HG03575 (cell line): Measurements from ENCODE around the gene EVC.

ENCODE experiments used
- ATAC-seq: cut with Tn5 transposase; IDR thresholded peaks from one replicate; pipeline ENCODE4 v1.9.1; 2021; ENCODE audit not compliant: unreplicated experiment, insufficient number of reproducible peaks, low FRiP score; ENCODE audit errors: extremely low read depth

The EVC gene

DNA sequence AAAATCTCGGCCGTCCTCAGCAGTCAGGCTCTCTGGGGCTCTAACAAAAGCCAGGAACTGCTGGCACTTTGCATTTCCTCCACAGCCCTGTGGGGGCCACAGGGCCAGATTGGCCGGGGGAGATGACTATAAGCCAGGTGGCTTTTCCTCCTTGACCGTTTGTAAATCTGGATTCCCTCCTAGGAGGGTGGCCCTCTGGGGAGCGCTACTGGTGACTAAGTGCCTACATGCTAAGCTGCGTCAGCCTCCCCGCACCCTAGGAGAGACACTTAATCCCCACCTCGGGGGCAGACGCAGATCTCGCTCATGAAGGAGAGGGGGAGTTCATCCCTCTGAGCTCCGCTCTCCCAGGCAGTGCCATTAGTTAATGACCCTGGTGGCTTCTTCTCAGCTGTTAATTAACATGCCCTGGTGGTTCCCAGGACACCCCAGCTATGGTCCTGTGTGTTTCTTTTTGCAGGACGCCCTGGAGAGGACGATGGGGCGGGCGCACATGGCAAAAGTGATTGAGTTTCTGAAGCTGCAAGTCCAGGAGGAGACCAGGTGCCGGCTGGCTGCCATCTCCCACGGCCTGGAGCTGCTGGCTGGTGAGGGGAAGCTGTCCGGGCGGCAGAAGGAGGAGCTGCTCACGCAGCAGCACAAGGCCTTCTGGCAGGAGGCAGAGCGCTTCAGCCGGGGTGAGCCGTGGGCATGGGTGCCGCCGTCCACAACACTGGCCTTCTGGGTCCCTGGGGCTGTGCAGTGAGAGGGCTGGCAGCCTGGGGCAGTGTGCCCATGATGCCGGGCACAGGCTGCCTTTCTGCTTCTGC, 41.6 kb downstream of the EVC start:
- no peak for ATAC-seq

DNA sequence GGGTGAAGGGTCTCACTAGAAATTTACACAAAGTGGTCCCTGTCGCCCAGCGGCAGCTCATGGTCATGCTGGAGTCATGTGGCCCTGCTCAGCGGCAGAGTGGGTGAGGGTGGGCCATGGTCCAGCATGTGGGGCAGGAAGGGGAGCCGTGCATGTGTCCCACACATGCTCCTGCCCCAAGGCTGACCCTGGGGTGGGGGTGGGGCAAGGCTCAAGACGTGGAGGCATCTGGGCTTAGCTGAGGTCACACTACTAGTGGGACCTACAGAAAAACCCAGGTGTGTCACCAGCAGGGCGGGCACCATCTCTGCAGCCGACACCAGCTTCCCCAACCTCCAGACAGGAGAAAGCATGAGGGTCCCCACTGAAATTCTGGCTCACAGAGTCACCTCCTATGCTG, 42.4 kb downstream of the EVC start:
- ATAC-seq: no peak

DNA sequence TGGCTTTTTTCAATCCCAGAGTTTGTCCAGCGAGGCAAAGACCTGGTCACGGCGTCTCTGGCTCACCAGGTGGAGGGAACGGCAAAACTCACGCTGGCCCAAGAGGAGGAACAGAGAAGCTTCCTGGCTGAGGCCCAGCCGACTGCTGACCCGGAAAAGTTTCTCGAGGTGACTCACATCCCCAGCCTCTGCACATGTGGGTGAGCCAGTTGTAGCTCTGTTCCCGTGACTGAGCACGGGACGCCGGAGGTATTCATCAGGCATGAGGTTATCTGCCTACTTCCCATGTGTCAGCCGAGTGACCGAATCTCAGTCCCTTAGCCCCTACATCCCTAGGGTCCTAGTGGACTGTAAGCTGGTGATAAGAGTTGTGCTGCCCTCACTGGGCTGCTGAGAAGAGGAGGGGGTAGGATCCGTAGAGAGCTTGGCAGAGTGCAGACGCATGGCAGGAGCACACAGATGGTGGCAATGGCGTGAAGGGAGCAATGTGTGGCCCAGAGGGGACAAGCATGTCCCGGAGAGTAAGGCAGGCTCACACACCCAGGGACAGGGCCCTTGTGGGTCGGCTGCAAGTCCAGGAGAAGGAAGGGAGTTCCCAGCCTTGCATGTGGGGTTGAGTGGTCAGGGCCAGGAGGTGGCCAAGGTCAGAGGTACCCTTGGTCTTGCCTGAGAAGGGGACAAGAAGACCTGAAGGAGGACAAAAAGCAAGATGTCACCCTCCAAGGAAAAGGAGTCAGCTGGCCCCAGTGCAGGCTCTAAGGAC, 42.9 kb downstream of the EVC start:
- ATAC-seq: no peak

DNA sequence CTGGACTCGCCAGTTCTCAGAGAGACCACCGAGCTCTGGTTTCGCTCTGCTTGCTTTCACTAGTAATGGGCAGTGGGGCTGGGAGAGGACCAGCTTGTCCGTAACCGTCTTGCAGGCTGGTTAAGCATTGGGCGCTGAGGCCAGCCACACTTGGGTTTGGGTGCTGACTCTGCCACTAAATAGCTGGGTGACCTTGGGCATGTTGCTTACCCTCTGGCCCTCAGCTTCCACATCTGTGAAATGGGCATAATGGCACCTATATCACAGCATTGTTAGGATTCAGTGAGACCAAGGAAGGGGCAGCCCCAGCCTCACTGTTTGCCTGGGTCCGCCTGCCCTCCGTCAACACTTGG, 43.5 kb downstream of the EVC start:
- ATAC-seq: no peak

DNA sequence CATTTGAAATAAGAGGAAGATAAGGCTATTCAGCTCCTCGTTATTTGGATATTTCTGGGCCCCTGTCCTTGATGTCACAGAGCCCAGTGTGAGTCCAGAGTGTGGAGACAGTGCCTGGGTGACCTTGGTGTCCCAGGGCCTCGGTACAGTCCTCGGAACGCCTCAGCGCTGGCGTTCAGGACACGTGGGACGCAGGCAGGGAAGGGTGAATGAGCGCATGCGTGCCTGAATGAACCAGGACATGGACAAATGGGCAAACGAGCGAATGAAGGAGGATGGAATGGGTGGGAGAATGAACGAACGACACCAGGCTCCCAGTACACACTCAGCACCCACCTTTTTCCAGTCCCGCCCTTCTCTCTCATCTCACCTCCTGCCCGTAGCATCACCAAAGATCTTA, 44.2 kb downstream of the EVC start:
- ATAC-seq: no peak

DNA sequence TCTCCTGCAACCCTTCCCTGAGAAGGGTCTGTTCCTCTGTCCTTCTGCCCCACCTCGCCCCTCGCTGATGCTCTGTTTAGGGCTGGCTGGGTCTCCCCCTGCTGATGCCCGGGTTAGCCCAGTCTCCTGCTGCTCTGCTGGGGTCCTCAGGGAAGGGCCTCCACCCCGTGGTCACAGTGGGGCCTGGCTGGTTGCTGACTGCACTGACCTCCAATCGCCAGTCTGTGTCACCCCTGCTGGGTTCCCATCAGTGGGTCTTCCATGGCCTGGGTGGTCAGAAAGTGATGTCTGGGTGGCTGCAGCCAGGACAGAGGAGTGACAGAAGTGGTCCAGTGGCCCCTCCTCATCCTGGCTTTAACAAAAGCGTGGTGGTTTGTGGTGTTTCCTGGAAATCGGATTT, 44.7 kb downstream of the EVC start:
- ATAC-seq: no peak

DNA sequence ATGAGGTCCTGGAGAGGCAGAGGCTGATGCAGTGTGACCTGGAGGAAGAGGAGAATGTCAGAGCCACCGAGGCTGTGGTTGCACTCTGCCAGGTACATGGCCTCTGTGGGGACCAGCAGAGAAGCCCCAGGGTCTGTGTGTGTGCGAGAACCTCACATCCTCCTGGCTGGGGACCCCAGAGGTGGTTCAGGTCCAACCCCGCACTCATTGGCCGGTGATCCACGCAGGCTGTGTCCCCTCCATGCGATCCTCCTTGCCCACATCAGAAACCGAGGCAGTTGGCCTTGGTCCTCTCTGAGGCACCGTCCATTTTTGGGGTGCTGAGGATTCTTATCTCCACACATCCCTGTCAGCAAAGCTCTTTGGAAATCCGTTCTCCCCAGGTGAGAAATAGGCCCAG, 45.3 kb downstream of the EVC start:
- ATAC-seq: no peak

DNA sequence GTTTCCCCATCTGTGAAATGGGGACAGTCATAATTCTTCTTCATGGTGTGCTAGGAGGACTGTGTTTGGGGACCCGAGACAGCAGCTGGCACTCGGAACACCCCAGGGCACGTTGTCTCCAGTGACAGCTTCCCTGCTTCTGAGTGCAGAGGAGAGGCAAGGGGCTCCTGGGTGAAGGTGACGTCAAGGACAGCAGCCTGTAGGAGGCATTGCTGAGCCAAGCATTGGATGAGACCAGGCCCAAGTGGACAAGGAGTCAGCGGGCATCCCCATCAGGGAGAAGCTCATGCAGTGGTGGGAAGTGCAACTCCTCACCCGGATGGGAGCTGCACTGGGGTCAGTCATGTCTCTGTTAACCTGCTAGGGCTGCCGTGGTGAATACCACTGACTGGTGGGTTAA, 46.1 kb downstream of the EVC start:
- ATAC-seq: no peak

DNA sequence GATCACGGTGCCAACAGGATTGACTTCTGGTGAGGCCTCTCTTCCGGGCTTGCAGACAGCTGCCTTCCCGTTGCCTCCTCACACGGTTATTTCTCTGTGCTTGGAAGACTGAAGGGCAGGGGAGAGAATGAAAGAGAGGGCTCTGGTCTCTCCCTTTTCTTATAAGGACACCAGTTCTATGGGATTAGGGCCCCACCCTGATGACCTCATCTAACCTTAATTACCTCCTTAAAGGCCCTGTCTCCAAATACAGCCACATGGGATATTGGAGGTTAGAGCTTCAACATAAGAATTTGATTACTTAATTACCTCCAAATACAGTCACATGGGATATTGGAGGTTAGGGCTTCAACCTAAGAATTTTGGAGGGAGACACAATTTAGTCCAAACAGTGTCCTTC, 46.5 kb downstream of the EVC start:
- no peak for ATAC-seq

DNA sequence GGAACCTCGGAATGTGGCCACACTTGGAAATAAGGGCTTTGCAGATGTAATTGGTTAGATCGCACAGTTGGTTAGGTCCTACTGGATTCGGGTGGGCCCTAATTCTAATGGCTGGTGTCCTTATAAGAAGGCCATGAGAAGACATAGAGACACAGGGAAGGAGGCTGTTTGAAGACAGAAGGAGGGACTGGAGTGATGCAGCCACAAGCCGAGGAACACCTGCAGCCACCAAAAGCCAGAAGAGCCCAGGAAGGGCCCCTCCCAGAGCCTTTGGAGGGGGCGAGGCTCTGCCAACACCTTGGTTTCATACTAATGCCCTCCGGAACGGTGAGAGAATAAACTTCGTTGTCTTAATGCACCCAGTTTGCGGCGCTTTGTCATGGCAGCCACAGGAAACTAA, 47.0 kb downstream of the EVC start:
- no peak for ATAC-seq

DNA sequence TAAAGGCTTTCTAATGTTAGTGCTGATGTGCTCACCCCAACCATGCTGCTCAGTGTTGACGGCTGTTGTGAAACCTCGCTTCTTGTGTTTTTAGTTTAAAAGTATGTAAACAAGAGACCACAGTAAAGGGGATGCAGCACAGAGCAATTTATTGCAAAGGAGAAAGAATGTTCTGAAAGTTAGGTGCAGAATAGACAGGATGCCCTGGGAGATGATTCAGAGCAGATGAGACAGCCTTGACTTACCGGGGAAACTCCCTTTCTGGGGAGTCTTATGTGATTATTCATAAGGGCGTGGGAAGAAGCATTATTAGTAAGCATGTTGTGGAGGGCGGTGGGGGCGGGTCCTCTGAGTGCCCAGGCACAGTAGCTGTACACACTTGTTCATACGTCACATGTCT, 47.7 kb downstream of the EVC start:
- no peak for ATAC-seq

DNA sequence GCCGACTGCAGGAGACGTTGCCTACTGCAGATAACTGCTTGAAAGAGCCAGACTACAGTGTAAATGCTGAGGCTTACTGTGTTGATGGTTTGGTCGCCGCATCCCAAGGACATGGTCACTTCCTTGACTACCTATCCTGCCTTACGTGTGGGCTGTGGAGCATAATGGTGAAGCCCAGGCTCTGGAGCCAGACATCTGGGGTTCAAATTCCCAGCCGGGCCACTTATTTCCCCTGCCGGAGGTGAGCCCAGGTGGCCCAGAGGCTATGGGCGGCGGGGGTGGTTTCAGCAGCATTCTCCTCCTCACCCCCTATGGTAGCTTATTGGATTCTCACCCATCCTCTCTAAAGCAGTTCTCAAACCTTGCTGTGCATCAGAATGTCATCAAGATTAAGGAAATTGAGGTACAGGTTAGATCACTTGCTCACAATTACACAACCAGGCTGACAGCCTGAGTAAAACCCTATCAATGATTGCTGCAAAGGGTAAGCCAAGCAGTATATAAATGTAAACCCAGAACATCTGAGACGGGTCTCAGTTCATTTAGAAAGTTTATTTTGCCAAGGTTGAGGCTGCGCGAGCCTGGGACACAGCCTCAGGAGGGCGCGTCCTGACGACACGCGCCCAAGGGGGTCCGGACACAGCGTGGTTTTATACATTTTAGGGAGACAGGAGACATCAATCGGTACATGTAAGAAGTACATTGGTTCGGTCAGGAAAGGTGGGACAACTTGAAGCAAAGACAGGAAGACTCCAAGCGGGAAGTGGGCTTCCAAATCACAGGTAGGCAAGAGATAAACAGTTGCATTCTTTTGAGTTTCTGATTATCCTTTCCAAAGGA, 48.5 kb downstream of the EVC start:
- ATAC-seq: no peak

DNA sequence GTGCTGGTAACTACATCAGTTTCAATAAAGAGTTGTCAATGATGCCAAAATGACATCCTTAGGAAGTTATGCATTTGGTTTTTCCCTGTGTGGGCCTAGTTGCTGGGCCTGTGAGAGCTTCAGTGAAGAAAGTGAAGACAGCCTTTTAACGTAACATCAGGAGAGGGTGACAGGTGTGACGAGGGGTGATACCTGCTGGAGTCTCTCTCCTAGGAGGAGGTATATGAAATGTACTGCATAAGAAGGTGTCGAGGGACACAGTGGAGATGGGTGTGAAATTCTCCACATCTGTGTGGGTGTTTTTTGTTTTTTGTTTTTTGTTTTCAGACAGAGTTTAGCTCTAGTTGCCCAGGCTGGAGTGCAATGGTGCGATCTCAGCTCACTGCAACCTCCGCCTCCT, 49.2 kb downstream of the EVC start:
- ATAC-seq: no peak

DNA sequence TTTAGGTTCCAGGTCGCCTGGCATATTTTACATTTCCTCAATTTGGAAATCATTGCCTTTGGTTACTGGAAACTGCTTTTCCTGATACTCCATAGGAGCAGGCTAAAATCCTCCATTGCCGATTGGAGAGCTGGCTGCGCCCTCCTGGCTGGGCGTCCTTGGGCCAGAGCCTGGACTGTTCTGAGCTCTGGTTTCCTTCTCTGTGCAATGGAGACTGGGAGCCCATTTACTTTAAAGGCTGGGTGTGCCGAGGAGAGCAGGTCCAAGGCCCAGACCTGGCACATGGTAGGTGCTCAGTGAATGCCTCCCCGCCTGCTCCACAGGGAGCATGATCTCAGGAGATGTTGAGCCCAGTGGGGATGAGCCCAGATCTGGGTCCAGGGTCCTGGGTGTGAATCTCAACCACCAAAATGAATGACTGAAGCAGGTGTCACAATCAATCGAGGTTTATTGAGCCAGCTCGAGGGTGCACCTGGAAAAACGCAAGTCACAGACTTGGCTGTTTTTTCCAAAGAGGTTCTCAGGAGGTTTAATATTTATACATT, 50.0 kb downstream of the EVC start:
- no peak for ATAC-seq

DNA sequence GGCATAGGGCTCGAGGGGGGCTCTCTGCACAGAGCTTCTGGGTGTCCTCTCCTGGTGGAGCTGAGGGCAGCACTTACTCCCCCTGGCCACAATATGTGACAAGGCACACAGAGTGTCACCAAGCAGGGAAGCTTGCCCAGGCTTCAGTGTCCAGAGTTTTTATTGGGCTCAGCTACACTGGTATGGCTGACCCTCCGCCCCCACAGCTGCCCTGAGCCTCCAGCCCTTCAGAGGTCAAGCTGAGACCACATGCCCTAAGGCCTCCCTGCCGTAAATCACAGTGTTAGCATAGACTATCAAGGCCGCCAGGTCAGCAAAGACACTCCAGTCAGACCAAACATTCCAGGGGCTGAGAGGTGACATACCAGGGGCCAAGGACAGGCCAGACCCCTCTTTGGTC, 59.0 kb downstream of the EVC start:
- no peak for ATAC-seq

DNA sequence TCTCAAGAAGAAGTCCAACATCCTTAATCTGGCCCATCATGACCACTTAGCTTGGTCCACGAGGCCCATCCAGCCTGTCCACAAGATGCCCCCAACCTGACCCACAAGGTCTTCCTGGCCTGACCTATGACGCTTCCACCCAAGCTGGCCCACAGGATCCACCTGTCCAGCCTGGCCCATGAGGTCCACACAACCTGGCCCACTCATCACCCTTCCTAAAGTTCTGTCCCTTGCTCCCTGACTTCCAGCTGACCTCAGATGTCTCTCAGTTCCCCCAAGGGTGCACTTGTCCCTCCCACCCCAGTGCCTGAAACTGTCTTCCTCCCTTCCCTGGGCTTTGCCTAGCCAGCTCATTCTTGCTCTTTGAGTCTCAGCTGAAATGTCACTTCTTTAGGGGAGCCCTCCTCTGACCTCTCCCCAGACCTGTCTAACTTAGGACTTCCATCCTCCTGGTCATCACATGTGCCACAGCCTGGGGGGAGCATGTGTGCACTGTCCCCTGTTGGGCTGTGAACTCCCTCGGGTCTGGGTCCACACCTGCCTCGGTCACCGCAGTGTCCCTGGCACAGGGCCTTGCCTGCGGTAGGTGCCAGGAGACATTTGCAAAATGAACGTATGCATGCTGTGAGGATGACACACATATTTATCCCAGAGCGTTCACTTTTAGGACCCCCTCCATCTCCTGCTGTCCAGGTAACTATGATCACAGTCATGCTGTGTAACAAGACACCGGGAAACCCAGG, 61.7 kb downstream of the EVC start:
- no peak for ATAC-seq

DNA sequence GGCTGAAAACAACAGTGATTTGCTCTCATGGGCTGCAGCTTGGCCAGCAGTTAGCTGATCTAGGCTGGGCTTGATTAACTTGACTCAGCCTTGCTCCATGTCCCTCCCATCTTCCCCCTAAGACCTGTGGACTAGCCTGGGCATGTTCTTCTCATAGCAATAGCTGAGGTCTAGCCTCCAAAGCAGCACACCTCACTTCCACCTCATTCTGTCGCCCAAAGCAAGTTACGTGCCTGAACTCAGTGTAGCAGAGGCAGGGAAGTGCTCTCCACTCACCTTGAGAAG, 62.2 kb downstream of the EVC start:
- no peak for ATAC-seq

DNA sequence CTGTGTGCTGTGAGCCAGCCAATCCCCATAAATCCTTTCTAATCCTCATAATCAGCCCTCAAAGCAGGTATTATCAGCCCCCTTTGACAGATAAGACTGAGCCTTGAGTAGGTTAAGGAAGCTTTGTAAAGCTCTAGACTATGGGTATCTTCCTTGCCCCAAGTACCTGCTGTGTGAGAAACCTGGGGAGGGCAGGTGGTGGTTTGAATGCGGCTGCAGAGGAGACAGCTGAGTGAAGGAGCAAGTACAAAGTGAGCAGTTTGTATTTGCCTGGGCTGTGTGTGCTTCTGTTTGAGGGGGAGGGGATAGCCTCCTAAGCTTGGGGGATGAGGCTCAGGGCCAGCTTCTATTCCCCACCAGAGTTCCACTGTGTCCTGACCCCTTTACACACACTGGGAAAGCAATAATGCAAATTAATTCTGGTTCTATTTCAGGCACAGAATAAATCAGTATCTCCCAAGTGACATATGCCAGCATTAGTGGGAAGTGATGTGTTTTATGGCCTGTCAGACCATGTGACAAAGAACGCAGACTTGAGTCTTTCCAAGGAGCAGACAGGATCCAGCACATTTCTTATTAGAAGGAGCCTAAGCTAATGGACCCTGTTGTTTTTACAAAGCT, 63.5 kb downstream of the EVC start:
- ATAC-seq: no peak

DNA sequence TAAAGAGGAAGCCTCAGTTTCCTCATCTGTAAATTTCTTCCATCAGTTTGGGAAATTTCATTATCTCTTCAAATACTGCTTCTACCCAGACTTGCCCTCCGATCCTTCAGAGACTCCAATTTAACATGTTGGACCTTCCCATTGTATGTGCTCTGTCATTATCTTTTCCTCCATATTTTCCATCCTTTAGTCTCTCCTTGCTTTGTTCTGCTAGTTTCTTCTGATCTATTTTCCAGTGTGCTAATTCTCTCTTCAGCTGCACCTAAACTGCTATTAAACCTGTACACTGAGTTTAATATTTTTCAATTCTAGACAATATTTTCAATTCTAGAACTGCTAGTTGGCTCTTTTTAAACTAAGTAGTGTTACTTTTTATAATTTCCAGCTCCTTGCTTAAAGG, 65.5 kb downstream of the EVC start:
- ATAC-seq: no peak
